HepG2 (cell line): ENCODE data around the gene LRRC15. TPM values are rescaled to one million over a fixed set of nuclear protein-coding genes. Genes with fewer than 3 reads are reported as not detected.

Experiments
- ATAC-seq: fragments of 200-7000 bp; cut with Tn5 transposase; 3 replicates; pipeline ENCODE4 v1.9.1; 2020; ENCODE audit warnings: mild to moderate bottlenecking, moderate library complexity
- BruUV-seq: library from RNA; stranded (reverse); fragments of 400-500 nt; replicated peaks from 2 replicates; lab custom pipeline; 2021; lab: Mats Ljungman, UMichigan
- CTCF ChIA-PET: fragments of 300-600 bp; formaldehyde crosslinking; extraction: SDS; loops from one replicate; lab custom pipeline; 2021; ENCODE audit warnings: low total read pairs, inconsistent platforms, low intra/inter-chr PET ratio; lab: Yijun Ruan, JAX
- POLR2A ChIA-PET: fragments of 350-600 bp; sonication (Branson Sonifier 250); formaldehyde crosslinking; loops from one replicate; lab custom pipeline; 2020; ENCODE audit warnings: antibody characterized with exemption, inconsistent platforms; lab: Yijun Ruan, JAX
- DNase-seq: peaks from one replicate; pipeline ENCODE4 v3.0.0-alpha.2; 2015; ENCODE audit warnings: low spot score
- FAIRE-seq: peaks from 3 replicates; lab custom pipeline; 2011; peaks lifted over from hg19 to GRCh38; lab: Jason Lieb, UNC
- H2AFZ ChIP-seq: one replicate; pipeline ENCODE4 v1.6.1; 2011; ENCODE audit warnings: low read length, inconsistent platforms
- H3K27ac ChIP-seq: fragments of 300-600 bp; 3 replicates; pipeline ENCODE4 v1.8.0; 2011; ENCODE audit warnings: mixed run types, mild to moderate bottlenecking, mixed read lengths, low read length, inconsistent platforms; ENCODE audit not compliant: insufficient read depth; ENCODE audit errors: extremely low read length
- H3K27me3 ChIP-seq, 2 experiments: fragments of 200-600 bp in 1 of 2; 2 replicates in 1 of 2; 3 replicates in 1 of 2; pipeline versions ENCODE4 v1.6.0 to v1.8.0; 2011; ENCODE audit warnings: low read length in 2 of 2, mild to moderate bottlenecking in 2 of 2, moderate library complexity in 2 of 2, inconsistent platforms in 1 of 2; ENCODE audit not compliant: insufficient read depth in 2 of 2, control insufficient read depth in 1 of 2
- H3K36me3 ChIP-seq, 2 experiments: fragments of 200-600 bp in 1 of 2; replicated peaks in 1 of 2; 2 replicates in 1 of 2; 3 replicates in 1 of 2; pipeline versions ENCODE4 v1.5.1 to v1.8.0; 2011; ENCODE audit warnings: low read length in 2 of 2, inconsistent platforms in 1 of 2; ENCODE audit not compliant: insufficient read depth in 2 of 2, control insufficient read depth in 1 of 2
- H3K4me1 ChIP-seq: 2 replicates; pipeline ENCODE4 v1.5.1; 2012; ENCODE audit warnings: low read length, inconsistent platforms; ENCODE audit not compliant: insufficient read depth
- H3K4me2 ChIP-seq: 2 replicates; pipeline ENCODE4 v1.6.0; 2011; ENCODE audit warnings: low read depth, low read length, inconsistent platforms
- H3K4me3 ChIP-seq, 3 experiments: fragments of 200-600 bp in 1 of 3; sonication (generic), shearing (Covaris generic) in 1 of 3; replicated peaks in 1 of 3; 2 replicates each; pipeline ENCODE4 v1.5.1; 2011 to 2016; ENCODE audit warnings: low read length in 3 of 3, inconsistent platforms in 2 of 3, low read depth in 2 of 3, mild to moderate bottlenecking in 2 of 3, control low read depth in 1 of 3, mixed read lengths in 1 of 3; ENCODE audit not compliant: insufficient read depth in 1 of 3
- H3K79me2 ChIP-seq: one replicate; pipeline ENCODE4 v1.6.1; 2011; ENCODE audit warnings: low read length, inconsistent platforms; ENCODE audit not compliant: insufficient read depth
- H3K9ac ChIP-seq: 2 replicates; pipeline ENCODE4 v1.6.0; 2011; ENCODE audit warnings: mild to moderate bottlenecking, low read depth, low read length, inconsistent platforms; ENCODE audit not compliant: insufficient read depth
- H3K9me3 ChIP-seq: 2 replicates; pipeline ENCODE4 v1.5.1; 2012; ENCODE audit warnings: mild to moderate bottlenecking, low read length
- H4K20me1 ChIP-seq: 2 replicates; pipeline ENCODE4 v1.6.0; 2011; ENCODE audit warnings: inconsistent platforms, mild to moderate bottlenecking, low read length, moderate library complexity; ENCODE audit not compliant: insufficient read depth
- MATR3 ChIP-seq: sonication (generic); formaldehyde crosslinking; IDR thresholded peaks from 2 replicates; pipeline ENCODE4 v1.4.0; 2020; ENCODE audit warnings: missing genetic modification reagents
- RBM39 ChIP-seq: fragments of 200-400 bp; formaldehyde crosslinking; IDR thresholded peaks from one replicate; pipeline ENCODE4 v1.6.1; 2018; ENCODE audit warnings: antibody characterized with exemption, mild to moderate bottlenecking, low read depth, low read length; ENCODE audit not compliant: poor library complexity, severe bottlenecking
- ZNF549 ChIP-seq: sonication (generic); formaldehyde crosslinking; IDR thresholded peaks from 2 replicates; pipeline ENCODE4 v1.5.0; 2020; ENCODE audit warnings: missing genetic modification reagents
- ZNF687 ChIP-seq: sonication (generic); formaldehyde crosslinking; IDR thresholded peaks from 2 replicates; pipeline ENCODE4 v1.5.1; 2020; ENCODE audit warnings: mild to moderate bottlenecking, missing genetic modification reagents, moderate library complexity
- ZNF788 ChIP-seq: sonication (generic); formaldehyde crosslinking; IDR thresholded peaks from 2 replicates; pipeline ENCODE4 v1.5.0; 2020; ENCODE audit warnings: mild to moderate bottlenecking, missing genetic modification reagents, borderline replicate concordance
- WGBS: methylation state at CpG from one replicate; pipeline ENCODE4 v1.1.6; 2017; ENCODE audit warnings: low lambda C conversion rate; 5-methylcytosine and 5-hydroxymethylcytosine counted together
- in situ Hi-C: cut with HindIII; loops from 2 replicates; pipeline ENCODE4 v1.10.0; 2017; ENCODE audit warnings: low pct_unique_long_range_greater_than_20kb; ENCODE audit not compliant: extremely low pct_ligation_motif_present
- intact Hi-C: fragments of 100-400 bp; cut with micrococcal nuclease; formaldehyde crosslinking; loops from one replicate; pipeline ENCODE4 v1.10.0; 2022; ENCODE audit not compliant: unreplicated experiment
- polyA plus RNA-seq, 8 experiments: library from polyadenylated mRNA; depleted of rRNA in 3 of 8; stranded (reverse) in 7 of 8; unstranded in 1 of 8; fragments of >200 nt; fragmentation: Illumina TruSeq in 4 of 8; extraction: Trizol in 4 of 8; gene quantifications; 2 replicates each; pipeline versions ENCODE4 v1.2.1 to v1.2.3, GENCODE V29; 2011 to 2016; ENCODE audit warnings: low read depth in 4 of 8, missing spikeins in 1 of 8, mixed read lengths in 1 of 8; ENCODE audit not compliant: insufficient read depth in 1 of 8
- total RNA-seq, 5 experiments: library from RNA; depleted of rRNA; stranded (reverse); fragments of >200 nt; fragmentation: Illumina TruSeq; extraction: Trizol; gene quantifications; 2 replicates each; pipeline ENCODE4 v1.2.3, GENCODE V29; 2016; ENCODE audit warnings: low read depth in 1 of 5
- TF ChIP-seq, protein P1 (sequence below): sonication (generic); formaldehyde crosslinking; IDR thresholded peaks from 2 replicates; pipeline ENCODE4 v1.4.0; 2020; ENCODE audit warnings: missing genetic modification reagents
- TF ChIP-seq, protein P2 (sequence below), 2 experiments: fragments of 450-650 bp in 1 of 2; sonication (generic) in 1 of 2; formaldehyde crosslinking in 1 of 2; IDR thresholded peaks; 2 replicates each; pipeline versions ENCODE4 v1.6.1 to v1.8.0; 2016 to 2022; ENCODE audit warnings: antibody characterized with exemption in 1 of 2, mild to moderate bottlenecking in 1 of 2, missing genetic modification reagents in 1 of 2

LRRC15 gene
- total and polyA plus RNA-seq, 2 of the 13 experiments (the other 11 are each of a cell fraction or from before 2014, with no cell fraction given), result not detected

GRCh38 chr3:194328053-194328657, 41.4 kb downstream of the LRRC15 start:
- DNase-seq, result no peak
- no peak overlapping the region for H3K27ac ChIP-seq
- 73% methylated on average over 27 of the region's 27 CpGs for WGBS
- in situ Hi-C loops (no loop called here), intact Hi-C loops (no loop called here)
- no peaks in the 10 kb centered on the region for H3K9me3 ChIP-seq
- FAIRE-seq, result no peak
- H2AFZ ChIP-seq, result no peak overlapping the region
- H3K27me3 ChIP-seq, result no peaks in the 10 kb centered on the region
- CTCF ChIA-PET, result no interaction called here
- H3K36me3 ChIP-seq, result no peaks in the 10 kb centered on the region
- H3K9ac ChIP-seq, result no peak overlapping the region
- H3K4me3 ChIP-seq, result no peak overlapping the region
- H3K4me1 ChIP-seq, result peaks cover 82% of the 10 kb centered on the region
- H4K20me1 ChIP-seq, result no peaks in the 10 kb centered on the region
- no peak overlapping the region for H3K4me2 ChIP-seq
- no peaks in the 10 kb centered on the region for H3K79me2 ChIP-seq
- POLR2A ChIA-PET, result no interaction called here
- ATAC-seq, result peak; percentile 11; the same call in 2 of the 3 replicates
- BruUV-seq, result no TSS peak
- TF ChIP-seq RBM39 (no peak), ZNF687 (CRISPR knock-in tag) (peak; percentile 44), ZNF549 (no peak), ZNF788 (CRISPR knock-in tag) (no peak), MATR3 (CRISPR knock-in tag) (no peak)
- TF ChIP-seq, protein P1, sequence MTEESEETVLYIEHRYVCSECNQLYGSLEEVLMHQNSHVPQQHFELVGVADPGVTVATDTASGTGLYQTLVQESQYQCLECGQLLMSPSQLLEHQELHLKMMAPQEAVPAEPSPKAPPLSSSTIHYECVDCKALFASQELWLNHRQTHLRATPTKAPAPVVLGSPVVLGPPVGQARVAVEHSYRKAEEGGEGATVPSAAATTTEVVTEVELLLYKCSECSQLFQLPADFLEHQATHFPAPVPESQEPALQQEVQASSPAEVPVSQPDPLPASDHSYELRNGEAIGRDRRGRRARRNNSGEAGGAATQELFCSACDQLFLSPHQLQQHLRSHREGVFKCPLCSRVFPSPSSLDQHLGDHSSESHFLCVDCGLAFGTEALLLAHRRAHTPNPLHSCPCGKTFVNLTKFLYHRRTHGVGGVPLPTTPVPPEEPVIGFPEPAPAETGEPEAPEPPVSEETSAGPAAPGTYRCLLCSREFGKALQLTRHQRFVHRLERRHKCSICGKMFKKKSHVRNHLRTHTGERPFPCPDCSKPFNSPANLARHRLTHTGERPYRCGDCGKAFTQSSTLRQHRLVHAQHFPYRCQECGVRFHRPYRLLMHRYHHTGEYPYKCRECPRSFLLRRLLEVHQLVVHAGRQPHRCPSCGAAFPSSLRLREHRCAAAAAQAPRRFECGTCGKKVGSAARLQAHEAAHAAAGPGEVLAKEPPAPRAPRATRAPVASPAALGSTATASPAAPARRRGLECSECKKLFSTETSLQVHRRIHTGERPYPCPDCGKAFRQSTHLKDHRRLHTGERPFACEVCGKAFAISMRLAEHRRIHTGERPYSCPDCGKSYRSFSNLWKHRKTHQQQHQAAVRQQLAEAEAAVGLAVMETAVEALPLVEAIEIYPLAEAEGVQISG (CRISPR knock-in tag), result no peak
- TF ChIP-seq, protein P2, sequence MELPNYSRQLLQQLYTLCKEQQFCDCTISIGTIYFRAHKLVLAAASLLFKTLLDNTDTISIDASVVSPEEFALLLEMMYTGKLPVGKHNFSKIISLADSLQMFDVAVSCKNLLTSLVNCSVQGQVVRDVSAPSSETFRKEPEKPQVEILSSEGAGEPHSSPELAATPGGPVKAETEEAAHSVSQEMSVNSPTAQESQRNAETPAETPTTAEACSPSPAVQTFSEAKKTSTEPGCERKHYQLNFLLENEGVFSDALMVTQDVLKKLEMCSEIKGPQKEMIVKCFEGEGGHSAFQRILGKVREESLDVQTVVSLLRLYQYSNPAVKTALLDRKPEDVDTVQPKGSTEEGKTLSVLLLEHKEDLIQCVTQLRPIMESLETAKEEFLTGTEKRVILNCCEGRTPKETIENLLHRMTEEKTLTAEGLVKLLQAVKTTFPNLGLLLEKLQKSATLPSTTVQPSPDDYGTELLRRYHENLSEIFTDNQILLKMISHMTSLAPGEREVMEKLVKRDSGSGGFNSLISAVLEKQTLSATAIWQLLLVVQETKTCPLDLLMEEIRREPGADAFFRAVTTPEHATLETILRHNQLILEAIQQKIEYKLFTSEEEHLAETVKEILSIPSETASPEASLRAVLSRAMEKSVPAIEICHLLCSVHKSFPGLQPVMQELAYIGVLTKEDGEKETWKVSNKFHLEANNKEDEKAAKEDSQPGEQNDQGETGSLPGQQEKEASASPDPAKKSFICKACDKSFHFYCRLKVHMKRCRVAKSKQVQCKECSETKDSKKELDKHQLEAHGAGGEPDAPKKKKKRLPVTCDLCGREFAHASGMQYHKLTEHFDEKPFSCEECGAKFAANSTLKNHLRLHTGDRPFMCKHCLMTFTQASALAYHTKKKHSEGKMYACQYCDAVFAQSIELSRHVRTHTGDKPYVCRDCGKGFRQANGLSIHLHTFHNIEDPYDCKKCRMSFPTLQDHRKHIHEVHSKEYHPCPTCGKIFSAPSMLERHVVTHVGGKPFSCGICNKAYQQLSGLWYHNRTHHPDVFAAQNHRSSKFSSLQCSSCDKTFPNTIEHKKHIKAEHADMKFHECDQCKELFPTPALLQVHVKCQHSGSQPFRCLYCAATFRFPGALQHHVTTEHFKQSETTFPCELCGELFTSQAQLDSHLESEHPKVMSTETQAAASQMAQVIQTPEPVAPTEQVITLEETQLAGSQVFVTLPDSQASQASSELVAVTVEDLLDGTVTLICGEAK (IDR thresholded peaks at IDR 0.05), result no peak
- TF ChIP-seq, protein P2 (CRISPR knock-in tag; IDR thresholded peaks at IDR 0.05), result no peak
